ENCODE measurements around the gene PLA2G2F. TPM values are rescaled to one million over a fixed set of nuclear protein-coding genes. Genes with fewer than 3 reads are reported as not detected.

Gene PLA2G2F
- total RNA-seq, 1 experiment from 2014 or later: not detected

DNA sequence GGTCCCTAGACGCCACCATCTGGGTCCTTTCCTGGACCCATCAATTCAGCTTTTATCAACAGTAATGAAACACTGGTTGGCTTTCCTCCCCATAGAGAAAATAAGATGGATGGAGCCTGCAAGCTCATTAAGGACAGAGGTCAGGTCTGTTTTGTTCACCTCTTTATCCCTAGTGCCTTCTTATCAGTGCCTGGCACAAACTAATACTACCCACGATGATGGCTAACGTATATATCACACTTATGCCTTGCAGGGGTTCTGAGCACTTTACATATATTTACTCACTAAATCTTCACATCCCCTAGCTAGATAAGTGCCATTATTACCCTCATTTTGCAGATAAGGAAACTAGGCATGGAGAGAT lies 41.7 kb downstream of the PLA2G2F start:
- H3K9me3 ChIP-seq (ENCODE audit: control insufficient read depth, insufficient read depth, low read depth, low read length): no peaks in the 10 kb centered on the region
- CTCF ChIA-PET: interaction anchor here (0.8 kb wide), 1 partner anchor 313 kb away, joined by 3 read pairs; no protein-coding TSS in a partner anchor
- ATAC-seq (no peak), DNase-seq (ENCODE audit: low read depth, low spot score) (no peak)
- in situ Hi-C loops (cut with HindIII; ENCODE audit: low pct_unique_long_range_greater_than_20kb, low sequenced_read_pairs) (no loop called here), intact Hi-C loops (cut with micrococcal nuclease; ENCODE audit: unreplicated experiment) (no loop called here)
- no peak overlapping the region for H3K4me3 ChIP-seq (ENCODE audit: low read depth in 2 of 2, low read length in 2 of 2)
- no peak for TF ChIP-seq POLR2AphosphoS5 (IDR thresholded peaks at IDR 0.05; ENCODE audit: low read depth, low read length)
- TF ChIP-seq, protein P1, sequence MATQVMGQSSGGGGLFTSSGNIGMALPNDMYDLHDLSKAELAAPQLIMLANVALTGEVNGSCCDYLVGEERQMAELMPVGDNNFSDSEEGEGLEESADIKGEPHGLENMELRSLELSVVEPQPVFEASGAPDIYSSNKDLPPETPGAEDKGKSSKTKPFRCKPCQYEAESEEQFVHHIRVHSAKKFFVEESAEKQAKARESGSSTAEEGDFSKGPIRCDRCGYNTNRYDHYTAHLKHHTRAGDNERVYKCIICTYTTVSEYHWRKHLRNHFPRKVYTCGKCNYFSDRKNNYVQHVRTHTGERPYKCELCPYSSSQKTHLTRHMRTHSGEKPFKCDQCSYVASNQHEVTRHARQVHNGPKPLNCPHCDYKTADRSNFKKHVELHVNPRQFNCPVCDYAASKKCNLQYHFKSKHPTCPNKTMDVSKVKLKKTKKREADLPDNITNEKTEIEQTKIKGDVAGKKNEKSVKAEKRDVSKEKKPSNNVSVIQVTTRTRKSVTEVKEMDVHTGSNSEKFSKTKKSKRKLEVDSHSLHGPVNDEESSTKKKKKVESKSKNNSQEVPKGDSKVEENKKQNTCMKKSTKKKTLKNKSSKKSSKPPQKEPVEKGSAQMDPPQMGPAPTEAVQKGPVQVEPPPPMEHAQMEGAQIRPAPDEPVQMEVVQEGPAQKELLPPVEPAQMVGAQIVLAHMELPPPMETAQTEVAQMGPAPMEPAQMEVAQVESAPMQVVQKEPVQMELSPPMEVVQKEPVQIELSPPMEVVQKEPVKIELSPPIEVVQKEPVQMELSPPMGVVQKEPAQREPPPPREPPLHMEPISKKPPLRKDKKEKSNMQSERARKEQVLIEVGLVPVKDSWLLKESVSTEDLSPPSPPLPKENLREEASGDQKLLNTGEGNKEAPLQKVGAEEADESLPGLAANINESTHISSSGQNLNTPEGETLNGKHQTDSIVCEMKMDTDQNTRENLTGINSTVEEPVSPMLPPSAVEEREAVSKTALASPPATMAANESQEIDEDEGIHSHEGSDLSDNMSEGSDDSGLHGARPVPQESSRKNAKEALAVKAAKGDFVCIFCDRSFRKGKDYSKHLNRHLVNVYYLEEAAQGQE (IDR thresholded peaks at IDR 0.05; ENCODE audit: insufficient read depth in 1 of 2, low read depth in 2 of 2, low read length in 1 of 2): no peak
- TF ChIP-seq, protein P2, sequence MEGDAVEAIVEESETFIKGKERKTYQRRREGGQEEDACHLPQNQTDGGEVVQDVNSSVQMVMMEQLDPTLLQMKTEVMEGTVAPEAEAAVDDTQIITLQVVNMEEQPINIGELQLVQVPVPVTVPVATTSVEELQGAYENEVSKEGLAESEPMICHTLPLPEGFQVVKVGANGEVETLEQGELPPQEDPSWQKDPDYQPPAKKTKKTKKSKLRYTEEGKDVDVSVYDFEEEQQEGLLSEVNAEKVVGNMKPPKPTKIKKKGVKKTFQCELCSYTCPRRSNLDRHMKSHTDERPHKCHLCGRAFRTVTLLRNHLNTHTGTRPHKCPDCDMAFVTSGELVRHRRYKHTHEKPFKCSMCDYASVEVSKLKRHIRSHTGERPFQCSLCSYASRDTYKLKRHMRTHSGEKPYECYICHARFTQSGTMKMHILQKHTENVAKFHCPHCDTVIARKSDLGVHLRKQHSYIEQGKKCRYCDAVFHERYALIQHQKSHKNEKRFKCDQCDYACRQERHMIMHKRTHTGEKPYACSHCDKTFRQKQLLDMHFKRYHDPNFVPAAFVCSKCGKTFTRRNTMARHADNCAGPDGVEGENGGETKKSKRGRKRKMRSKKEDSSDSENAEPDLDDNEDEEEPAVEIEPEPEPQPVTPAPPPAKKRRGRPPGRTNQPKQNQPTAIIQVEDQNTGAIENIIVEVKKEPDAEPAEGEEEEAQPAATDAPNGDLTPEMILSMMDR (IDR thresholded peaks at IDR 0.05): no peak
- TF ChIP-seq TCF7L2 (IDR thresholded peaks at IDR 0.05; ENCODE audit: low read depth, low read length): no peak
- no peak for TF ChIP-seq SIN3A (IDR thresholded peaks at IDR 0.05; ENCODE audit: borderline replicate concordance, insufficient read depth, low read depth, low read length)
- no TSS peak for BruUV-seq (replicated peaks)
- H3K27me3 ChIP-seq (ENCODE audit: control insufficient read depth, insufficient read depth, low read length): peaks cover 18% of the 10 kb centered on the region
- H3K27ac ChIP-seq (ENCODE audit: low read length): no peak overlapping the region
- POLR2A ChIA-PET: no interaction called here
- no peaks in the 10 kb centered on the region for H3K36me3 ChIP-seq (ENCODE audit: control insufficient read depth, insufficient read depth, low read length)
- H3K4me1 ChIP-seq (ENCODE audit: control insufficient read depth, insufficient read depth, low read length): no peaks in the 10 kb centered on the region

DNA sequence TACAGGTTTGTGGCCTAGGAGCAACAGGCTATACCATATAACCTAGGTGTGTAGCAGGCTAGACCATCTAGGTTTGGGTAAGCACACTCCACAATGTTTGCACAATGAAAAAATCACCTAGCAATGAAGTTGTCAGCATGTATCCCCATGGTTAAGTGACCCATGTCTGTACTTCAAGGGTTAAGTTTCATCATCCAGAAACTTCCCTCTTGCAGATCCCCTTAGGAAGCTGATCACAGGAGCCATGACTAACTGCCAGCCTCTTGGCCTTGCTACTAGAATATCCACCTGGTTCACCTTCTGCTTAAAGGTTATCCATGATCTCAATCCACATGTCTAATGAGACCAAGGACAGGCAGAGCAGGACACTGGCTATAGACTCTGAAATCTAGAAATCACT lies 43.3 kb downstream of the PLA2G2F start:
- BruUV-seq (replicated peaks): no TSS peak
- TF ChIP-seq POLR2AphosphoS5 (IDR thresholded peaks at IDR 0.05; ENCODE audit: low read depth, low read length): no peak
- TF ChIP-seq TCF7L2 (IDR thresholded peaks at IDR 0.05; ENCODE audit: low read depth, low read length): no peak
- in situ Hi-C loops (cut with HindIII; ENCODE audit: low pct_unique_long_range_greater_than_20kb, low sequenced_read_pairs) (no loop called here), intact Hi-C loops (cut with micrococcal nuclease; ENCODE audit: unreplicated experiment) (no loop called here)
- Histone ChIP-seq H3K36me3 (ENCODE audit: control insufficient read depth, insufficient read depth, low read length) (no peaks in the 10 kb centered on the region), H3K27ac (ENCODE audit: low read length) (no peak overlapping the region), H3K4me3 (ENCODE audit: low read depth in 2 of 2, low read length in 2 of 2) (no peak overlapping the region), H3K9me3 (ENCODE audit: control insufficient read depth, insufficient read depth, low read depth, low read length) (no peaks in the 10 kb centered on the region), H3K27me3 (ENCODE audit: control insufficient read depth, insufficient read depth, low read length) (peaks cover 16% of the 10 kb centered on the region), H3K4me1 (ENCODE audit: control insufficient read depth, insufficient read depth, low read length) (no peaks in the 10 kb centered on the region; the same call in 1 of the 2 replicates)
- ATAC-seq (no peak), DNase-seq (ENCODE audit: low read depth, low spot score) (no peak)
- ChIA-PET POLR2A (no interaction called here), CTCF (no interaction called here)

DNA sequence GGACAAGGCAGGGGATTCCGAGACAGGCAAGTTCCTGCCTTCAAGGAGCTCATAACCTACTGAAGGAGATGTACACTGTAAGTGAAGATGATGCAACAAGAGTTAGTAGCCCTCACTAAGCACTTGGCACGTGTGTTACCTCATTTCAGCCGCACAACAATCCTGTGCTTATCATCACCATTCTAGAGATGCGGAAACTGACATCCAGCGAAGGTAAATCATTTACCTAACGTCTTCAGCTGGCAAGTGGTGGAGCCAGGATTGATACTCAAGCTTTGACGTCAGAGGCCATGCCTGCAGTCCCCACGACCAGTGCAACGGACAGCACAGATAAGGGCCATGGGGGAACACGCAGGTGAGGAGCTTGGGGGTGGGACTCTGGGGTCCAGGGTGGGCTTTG lies 43.9 kb downstream of the PLA2G2F start:
- TF ChIP-seq, protein P1 (IDR thresholded peaks at IDR 0.05; ENCODE audit: insufficient read depth in 1 of 2, low read depth in 2 of 2, low read length in 1 of 2): no peak
- TF ChIP-seq TCF7L2 (IDR thresholded peaks at IDR 0.05; ENCODE audit: low read depth, low read length) (no peak), SIN3A (IDR thresholded peaks at IDR 0.05; ENCODE audit: borderline replicate concordance, insufficient read depth, low read depth, low read length) (no peak), POLR2AphosphoS5 (IDR thresholded peaks at IDR 0.05; ENCODE audit: low read depth, low read length) (no peak)
- TF ChIP-seq, protein P2 (IDR thresholded peaks at IDR 0.05): no peak
- Histone ChIP-seq H3K4me3 (ENCODE audit: low read depth in 2 of 2, low read length in 2 of 2) (no peak overlapping the region), H3K4me1 (ENCODE audit: control insufficient read depth, insufficient read depth, low read length) (no peaks in the 10 kb centered on the region; the same call in 1 of the 2 replicates), H3K27me3 (ENCODE audit: control insufficient read depth, insufficient read depth, low read length) (peaks cover 17% of the 10 kb centered on the region), H3K36me3 (ENCODE audit: control insufficient read depth, insufficient read depth, low read length) (no peaks in the 10 kb centered on the region), H3K27ac (ENCODE audit: low read length) (no peak overlapping the region), H3K9me3 (ENCODE audit: control insufficient read depth, insufficient read depth, low read depth, low read length) (no peaks in the 10 kb centered on the region)
- in situ Hi-C loops (cut with HindIII; ENCODE audit: low pct_unique_long_range_greater_than_20kb, low sequenced_read_pairs) (no loop called here), intact Hi-C loops (cut with micrococcal nuclease; ENCODE audit: unreplicated experiment) (no loop called here)
- BruUV-seq (replicated peaks): no TSS peak
- ChIA-PET CTCF (no interaction called here), POLR2A (no interaction called here)
- ATAC-seq (no peak), DNase-seq (ENCODE audit: low read depth, low spot score) (no peak)
